HG03064 (cell line): ENCODE results near the gene POLR2F.

Experiments used
- ATAC-seq: cut with Tn5 transposase; IDR thresholded peaks from one replicate; pipeline ENCODE4 v1.9.1; 2021; ENCODE audit warnings: low read depth; ENCODE audit not compliant: unreplicated experiment

The POLR2F gene

DNA sequence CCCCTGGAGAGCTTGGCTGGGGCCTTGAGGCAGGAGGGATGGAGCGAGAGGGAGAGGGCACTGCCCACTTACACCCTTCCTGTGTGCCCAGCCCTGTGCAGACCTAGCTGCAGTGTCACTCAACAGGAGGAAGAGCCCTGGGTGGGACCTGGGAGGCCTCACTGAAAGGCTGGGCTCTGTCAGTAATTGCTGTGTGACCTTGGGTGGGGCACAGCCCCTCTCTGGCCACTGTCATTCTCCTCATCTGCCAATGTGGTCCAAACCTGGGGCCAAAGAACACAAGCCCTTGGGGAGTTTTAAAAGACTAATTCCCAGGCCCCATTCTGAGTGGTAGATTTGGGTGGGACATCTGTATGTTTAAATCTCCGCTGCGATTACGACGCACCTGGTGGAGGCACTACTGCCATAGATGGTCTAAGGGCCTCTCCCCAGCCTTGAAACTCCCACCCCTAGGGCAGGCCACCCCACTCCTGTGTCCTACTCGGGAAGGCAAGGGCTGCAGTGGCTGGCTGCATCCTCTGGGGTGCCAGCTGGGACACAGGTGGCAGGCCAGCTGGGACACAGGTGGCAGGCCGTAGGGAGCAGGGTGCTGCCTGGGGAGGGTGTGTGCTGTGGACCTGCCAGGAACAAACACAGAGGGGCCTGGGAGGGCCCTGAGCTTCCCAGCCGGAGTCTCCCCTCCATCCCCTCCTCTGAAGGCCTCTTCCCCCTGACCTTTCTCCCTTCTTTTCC lies 43.2 kb downstream of the POLR2F start:
- ATAC-seq, result no peak

DNA sequence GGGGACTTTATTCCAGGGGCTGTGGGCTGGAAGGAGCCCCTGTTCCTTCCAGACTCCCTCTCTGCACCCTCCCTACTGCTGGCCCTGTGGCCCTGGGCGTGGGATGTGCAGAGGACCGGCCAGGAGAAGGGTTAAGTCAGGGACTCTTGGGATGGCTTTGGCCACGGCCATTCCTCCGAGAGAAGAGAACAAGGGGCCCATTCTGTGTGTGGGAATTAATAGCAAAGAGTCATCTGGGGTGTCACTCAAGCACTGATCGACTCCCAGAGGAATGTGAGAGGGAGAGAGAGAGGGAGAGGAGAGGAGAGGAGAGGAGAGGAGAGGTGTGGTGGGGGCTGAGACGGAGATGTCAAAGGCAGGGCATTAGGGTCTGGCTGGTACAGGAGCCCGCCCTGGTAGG lies 45.0 kb downstream of the POLR2F start:
- no peak for ATAC-seq

DNA sequence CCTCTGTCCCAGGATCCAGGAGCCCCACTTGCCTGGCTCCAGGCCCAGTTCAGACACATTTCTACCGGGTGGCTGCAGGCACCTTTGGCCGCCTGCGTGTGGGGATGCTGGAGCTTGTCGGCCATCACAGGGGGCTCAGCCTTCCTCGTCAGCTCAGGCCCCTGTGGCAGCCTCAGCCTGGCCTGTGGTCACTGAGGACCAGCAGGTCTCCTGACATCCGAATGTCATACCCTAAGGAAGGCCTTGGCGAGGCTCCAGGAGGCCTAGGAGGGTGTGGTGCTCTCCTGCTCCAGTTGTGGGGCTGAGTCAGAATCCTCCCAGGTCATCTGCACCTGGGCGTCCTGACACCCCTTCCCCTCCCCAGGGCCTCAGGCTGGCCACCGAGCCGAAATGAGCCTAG lies 45.7 kb downstream of the POLR2F start:
- ATAC-seq, result no peak

DNA sequence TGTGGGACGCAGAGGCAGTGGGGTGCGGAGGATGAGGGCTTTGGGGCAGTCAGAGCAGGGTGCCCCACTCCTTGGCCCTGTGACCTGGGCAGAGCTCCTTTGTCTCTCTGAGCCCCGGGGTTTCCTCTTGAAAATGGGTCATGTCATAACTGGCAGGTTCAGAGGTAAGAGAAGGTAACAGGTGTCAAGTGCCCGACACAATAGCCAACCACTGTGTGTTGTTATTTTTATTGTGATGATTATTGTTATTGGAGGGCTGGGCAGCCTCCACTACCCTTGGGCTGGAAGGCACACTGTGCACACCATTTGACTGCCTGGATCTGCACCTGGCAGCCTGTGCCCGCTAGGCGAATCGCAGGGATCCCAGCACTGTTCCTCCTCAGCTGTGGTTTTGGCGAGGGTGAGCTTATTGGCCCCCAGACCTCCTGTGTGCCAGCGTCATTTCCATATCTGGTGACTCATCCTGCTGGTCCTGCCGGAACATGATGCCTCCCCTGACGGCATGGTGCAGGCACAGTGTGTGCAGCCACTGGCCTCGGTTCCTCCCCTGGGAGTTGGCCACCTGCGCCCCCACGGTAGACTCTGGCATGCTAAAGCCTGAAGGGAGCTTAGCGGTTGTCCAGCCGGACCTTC lies 46.3 kb downstream of the POLR2F start:
- no peak for ATAC-seq

DNA sequence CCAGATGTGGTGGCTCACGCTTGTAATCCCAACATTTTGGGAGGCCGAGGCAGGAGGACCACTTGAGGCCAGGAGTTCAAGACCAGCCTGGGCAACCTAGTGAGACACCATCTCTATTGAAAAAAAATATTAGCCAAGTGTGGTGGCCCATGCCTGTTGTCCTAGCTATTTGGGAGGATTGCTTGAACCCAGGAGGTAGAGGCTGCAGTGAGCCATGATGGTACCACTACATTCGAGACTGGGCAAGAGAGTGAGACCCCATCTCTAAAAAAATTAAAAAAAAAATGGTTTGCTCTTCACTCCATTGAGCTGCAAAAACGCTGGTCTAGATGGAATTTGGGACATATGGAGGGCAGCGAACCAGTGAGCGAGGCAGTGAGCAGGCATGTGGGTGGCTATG lies 52.4 kb downstream of the POLR2F start:
- ATAC-seq, result no peak

DNA sequence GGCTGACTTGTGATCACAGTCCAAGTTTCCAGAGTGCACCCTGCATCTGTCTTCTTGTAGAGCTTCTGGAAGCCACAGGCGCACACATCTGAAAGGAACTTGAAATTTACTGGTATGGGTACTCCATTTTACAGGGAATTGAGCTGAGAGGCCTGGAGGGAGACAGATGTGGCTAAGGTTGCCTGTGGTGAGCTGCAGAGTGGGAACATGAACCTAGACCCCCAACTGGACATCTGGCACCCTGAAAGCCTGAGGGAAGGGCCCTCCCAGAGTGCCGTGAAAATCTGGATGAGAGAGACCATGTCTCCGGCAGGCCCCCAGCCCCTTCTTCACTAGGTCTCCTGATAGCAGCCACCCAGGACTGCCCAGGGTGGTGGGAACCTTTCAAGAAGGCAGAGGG lies 53.4 kb downstream of the POLR2F start:
- ATAC-seq, result no peak

DNA sequence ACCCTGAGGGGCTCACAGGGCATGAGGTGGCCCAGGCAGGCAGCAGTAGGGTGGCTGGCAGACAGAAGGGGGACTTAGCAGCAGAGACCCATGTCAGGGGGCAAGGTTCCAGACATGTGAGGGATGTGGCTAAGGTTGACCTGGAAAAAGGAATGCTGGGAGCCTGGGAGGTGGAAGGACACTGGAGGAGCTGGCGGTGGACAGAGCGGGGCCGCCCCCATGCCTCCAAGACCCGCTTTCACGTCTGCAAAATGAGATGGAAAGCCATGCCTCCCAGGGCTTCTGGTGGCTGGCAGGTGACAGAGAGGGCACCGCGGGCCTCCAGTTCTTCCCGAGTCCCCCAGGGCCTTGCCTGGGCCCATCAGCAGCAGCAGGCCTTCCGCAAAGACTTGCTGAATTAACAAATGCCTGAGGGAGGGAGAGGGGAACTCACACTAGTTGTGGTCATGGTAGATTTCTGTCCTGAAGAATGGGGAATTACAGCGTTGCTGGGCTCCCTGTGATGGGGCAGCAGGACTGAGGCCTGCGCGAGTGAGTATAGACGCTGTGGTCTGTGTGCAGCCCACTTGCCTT lies 53.9 kb downstream of the POLR2F start:
- no peak for ATAC-seq

DNA sequence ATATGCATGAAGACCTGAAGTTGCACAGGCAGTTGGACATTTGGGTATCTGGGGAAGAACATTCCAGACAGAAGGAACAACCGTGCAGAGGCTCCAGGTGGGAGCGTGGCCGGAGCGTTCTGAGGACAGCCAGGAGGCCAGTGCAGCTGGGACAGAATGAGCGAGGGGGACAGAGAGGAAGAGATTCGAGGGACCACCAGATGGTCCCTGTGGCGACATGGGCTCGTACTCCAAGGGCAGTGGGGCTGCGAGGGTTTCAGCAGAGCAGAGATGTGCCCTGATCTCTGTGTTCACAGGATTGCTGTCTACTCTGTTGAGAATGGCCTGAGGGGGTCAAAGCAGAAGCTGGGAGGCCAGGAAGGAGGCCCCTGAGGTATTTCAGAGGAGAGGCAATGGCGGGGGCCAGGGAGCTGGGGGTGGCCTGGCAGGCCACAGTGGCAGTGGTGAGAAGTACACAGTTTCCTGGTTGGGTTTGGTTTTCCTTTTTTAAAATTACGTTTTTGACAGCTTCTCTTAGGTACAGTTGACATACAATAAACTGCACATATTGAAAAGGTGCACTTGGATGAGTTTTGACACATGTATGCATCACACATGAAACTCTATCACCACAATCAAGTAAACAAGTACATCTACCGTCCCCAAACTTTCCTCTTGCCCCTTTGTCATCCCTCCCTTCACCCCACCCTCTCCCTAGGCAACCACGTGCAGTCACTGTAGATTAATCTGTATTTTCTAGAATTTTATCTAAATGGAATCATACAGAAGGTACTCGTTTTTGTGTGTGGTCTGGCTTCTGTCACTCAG lies 55.7 kb downstream of the POLR2F start:
- ATAC-seq, result no peak

DNA sequence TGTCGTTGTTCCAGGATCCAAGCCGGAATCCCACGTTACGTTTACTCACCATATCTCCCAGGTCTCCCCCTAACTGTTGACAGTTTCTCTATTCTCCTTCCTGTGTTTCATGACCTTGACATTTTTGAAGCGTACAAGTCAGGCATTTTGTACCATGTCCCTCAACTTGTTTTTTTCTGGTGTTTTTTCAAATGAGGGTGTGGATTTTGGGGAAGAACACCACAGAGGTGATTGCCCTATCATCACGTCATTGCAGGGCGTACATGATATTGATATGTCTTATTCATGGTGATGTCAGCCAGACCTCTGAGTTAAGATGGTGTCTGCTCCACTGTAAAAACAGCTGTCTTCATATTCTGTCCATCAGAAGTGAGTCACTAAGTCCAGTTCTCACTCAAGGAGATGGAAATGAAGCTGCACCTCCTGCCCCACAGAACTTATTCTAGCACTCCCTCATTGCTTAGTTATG lies 59.1 kb downstream of the POLR2F start:
- ATAC-seq, result no peak

DNA sequence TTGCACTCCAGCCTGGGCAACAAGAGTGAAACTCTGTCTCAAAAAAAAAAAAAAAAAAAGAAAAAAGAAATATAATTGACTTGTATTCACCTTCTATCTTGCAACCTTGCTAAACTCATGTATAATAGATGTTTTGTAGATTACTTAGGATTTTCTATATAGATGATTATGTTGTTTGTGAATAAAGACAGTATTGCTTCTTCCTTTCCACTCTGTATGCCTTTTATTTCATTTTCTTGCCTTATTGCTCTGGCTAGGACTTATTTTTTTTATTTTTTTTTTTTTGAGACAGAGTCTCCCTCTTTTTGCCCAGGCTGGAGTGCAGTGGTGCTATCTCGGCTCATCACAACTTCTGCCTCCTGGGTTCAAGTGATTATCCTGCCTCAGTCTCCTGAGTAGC lies 60.6 kb downstream of the POLR2F start:
- no peak for ATAC-seq

DNA sequence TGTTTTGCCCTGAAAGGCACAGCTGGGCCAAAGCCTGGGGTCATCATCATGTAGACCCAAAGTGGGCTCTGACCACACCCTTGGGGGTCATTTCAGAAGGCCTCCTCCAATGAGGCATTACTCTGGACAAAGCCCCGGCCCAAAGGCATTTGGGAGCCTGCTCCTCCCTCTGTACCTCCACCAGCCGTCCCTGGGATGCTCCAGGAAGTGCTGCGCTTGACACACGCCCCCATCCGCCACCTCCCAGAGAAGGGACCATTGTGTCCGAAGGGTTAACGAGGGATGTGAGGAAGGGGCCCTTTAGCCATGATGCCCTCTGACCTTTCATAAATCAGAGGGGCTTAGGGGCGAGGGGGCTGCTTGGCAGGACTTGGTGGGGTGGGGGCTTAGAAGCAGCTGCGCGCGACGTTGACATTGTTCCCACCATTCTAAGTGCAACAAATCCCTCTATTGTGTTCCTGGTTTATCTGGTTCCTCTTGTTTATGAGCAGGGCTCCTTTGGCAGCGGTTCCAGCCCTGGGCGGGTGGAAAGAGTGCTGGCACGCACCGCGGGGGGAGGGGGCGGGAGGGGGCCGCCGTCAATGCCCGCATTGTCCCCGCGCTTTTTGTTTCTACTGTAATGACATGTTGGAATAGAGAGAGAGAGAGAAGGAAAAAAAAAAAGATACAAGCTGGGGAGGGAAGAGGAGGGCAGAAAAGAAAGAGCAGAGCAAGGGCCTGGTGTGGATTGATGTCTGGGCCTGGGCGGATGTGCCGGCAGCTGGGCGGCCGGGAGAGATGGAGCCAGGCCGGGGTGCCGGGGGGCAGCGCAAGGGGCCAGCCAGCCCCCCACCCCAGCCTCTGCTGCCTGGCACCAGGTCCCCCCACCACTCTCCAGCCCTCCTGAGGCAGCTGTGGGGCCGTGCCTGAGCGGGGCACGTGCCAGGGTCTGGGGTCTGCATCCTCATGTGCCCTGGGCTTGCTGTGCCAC lies 63.0 kb downstream of the POLR2F start:
- no peak for ATAC-seq

DNA sequence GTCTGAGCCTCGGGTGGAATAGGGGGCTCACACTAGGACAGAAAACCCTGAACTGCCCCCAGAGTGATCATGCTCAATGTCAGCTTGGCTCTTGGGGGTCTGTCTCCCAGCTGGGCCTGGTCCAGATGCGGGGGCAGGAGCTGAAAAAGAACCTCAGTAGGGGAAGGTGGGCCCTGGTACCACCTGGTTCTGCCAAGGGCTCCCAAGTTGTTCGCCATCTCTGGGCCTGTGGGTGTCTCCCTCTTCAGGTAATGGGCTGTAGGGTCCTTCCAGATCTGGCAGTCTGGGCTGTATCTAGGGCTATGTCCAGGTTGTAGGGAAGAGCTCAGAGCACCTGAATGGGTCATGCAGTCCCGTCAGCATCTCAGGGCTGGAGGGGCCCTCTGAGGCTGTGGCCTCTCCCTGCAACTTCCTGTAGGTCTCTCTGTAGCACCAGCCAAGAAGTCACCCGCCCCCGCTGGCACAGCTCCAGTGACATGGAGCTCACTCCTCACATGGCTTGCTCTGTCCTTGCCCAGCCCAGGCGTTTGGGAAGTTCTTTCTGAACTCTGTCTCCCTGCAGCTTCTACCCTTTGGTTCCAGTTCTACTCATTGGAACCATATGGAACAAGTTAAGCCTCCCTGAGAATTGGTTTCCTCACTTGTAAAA lies 63.9 kb downstream of the POLR2F start:
- ATAC-seq, result no peak

DNA sequence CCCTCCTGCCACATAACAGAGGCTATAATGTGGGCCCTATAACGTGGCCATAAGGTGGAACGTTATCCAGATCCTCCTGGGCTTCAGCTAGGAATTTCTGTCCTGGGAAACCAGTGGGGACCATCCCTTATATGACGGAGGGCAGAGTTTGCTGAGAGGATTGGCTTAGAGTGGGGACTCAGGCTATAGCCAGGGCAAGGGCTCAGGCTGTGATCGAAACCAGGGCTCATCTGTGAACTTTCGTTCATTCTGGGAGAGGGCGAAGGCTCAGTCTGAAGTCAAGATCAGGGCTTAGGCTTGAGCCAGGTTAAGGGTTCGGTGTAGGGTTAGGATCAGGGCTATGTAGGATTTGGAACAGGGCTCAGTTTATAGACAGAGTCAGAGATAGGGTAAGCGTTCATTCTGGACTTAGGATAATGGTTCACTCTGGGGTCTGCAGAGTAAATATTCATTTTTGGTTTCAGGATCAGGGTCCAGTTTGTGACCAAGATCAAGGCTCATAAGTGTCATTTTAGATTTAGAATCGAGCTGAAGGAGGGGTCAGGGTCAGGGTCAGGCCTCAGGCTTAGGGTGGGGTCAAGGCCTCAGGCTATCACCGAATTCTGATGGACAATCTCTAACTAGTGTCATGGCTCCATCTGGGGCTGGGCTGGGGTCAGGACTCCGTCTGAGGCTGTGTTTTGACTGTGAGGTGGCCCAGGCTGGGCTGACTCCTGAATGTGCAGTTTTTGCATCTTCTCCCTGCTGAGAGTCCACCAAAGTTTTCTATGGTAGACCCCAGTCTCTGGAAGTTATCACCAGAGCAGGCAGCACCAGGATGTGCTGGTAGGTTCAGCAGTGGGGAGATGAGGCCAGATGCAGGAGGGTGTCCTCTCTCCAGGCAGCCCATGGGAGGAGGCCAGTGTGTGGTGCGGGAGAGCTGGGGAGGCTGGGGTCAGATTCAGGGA lies 64.7 kb downstream of the POLR2F start:
- no peak for ATAC-seq
